Stimulated activated CD4-positive, alpha-beta T cell treated with anti-CD3 and anti-CD28 coated beads, Interleukin-15, amount 100 ng/mL, for 48 hours (primary cell): Measurements from ENCODE around the gene NEDD4L.
"Not testable (repeated sequence)": the region's sequence is repeated elsewhere in the genome, so short reads cannot be mapped to it uniquely, and the experiment has no call there.

Source experiments
- DNase-seq, 2 donors: peaks; one replicate each; pipeline ENCODE4 v3.0.0-alpha.2; 2020; ENCODE audit warnings: low read depth in 2 of 2

Gene NEDD4L

DNA sequence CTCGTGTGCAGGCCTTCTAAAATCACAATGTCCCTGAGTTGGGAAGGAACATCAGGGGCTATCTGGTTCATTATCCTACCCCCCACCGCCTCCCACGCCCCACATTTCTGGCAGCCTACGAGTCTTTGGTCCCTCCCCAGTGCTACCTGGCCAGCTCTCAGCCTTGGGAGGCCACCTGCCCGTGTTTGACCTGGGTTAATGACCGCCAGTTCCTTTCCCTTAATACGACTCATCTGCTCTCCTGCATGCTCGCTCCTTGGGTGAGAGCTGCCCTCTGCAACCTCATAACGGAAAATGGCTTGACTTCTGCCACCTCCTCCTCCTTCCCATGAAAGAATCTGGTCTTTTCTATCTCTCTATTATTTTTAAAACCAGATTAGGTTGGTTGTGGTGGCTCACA is 112.5 kb downstream of the NEDD4L start:
- DNase-seq: no peak

DNA sequence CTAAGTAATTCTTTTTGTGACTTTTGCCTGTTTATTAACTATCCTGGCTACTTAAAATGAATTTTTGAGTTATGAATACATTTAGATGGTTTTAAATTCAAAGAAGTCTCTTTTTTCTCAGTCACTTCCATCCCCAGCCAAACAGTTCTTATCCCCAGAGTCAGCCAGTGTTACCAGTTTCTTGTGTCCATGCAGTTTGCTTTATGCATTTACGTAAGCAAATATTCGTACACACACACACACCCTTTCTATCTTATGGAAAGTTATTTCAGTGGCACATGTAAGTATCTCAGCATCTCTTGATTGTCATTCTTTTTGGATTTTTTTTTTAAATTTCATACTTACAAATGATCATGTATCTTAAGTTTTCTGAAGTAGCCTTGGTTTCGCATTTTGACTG is 113.2 kb downstream of the NEDD4L start:
- DNase-seq: no peak

DNA sequence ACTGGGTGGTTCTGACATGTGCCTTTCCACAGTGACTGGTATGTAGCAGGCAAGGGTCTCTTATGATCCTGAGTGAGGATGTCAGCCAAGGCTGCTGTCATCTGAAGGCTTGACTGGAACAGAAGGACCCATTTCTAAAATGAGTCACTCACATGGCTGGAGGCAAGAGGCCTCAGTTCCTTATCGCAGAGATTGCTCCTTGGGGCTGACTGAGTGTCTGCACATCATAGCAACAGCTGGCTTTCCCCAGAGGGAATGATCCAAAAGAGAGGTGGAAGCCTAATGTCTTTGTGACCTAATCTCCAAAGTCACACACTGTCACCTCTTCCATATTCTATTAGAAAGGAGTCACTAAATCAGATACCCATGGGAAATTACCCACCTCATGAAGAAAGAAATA is 114.0 kb downstream of the NEDD4L start:
- no peak for DNase-seq

DNA sequence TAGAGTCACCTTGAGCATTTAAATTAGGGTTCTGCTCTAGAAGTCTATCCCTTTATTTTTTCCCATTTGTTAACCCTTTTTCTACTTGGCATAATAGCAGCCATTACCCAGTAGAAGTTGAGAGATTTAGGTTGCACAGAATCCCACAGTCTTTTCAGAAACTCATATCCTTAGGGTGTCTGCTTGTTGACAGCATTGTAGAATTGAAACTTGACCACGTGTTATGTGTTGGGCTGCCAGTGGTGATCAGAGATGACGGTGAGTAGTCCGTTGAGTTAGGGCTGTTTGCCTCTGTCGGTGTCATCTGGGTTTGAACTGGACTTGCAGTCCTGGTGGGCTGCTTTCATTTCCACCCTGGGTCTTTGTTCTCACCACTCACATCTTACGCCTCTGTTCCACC is 114.4 kb downstream of the NEDD4L start:
- DNase-seq: no peak

DNA sequence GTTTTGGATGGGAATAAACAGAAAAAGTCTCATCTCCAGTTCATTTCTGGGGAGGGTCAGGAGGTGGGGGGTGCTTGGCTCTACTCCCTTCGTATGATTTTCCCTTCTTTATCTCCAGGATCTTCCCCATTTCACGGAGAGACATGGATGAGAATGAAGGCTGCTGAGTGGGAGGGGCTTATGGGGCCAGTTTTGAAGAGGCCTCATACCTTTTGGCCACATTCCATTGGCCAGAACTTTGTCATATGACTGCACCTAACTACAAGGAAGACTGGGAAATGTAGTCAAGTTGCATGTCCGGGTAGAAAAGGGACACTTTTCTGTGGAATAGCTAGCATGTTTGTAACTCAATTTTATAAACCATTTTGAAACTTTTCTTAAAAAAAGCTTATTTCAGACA is 117.6 kb downstream of the NEDD4L start:
- DNase-seq: no peak

DNA sequence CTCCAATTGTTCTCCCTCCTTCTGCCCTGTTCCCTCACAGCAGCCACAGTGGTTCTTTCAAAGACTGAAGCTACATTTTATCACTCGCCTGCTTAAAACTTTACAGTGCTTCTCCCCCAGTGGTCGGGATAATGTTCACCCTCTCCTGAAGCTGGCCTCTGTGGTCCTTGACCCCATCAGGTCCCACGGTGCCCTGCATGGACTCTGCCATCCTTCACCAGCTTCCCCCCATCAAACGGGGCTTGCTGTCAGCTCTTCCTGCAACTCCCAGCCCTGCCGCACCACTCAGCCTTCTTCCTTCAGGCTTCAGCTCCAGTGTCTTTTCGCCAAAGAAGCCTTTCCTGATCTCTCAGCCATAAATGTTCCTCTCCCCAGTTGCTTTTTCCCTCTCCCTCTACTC is 118.1 kb downstream of the NEDD4L start:
- DNase-seq: no peak

DNA sequence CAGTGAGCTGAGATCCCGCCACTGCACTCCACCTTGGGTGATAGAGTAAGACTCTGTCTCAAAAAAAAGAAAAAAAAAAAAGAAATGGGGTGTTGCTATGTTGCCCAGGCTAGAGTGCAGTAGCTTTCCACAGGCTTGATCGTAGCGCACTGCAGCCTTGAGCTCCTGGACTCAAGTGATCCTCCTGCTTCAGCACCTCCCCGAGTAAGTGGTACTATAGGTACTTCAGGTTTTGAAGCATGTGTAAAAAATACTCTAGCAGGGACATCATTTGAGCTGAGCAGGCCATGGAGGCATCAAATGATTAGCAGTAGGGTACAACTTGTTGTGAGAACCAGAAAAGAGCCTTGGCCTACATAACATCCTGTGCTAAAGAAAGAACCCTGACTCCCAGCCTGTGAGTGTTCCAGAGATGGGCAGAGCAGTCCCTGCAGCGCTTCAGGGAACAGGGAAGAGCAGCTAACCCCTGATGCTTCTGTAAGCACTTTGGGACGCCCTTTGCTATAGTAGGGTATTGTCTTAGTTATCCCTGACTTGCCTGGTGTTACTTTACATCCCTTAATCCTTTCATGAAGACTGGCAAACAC is 119.1 kb downstream of the NEDD4L start:
- no peak for DNase-seq

DNA sequence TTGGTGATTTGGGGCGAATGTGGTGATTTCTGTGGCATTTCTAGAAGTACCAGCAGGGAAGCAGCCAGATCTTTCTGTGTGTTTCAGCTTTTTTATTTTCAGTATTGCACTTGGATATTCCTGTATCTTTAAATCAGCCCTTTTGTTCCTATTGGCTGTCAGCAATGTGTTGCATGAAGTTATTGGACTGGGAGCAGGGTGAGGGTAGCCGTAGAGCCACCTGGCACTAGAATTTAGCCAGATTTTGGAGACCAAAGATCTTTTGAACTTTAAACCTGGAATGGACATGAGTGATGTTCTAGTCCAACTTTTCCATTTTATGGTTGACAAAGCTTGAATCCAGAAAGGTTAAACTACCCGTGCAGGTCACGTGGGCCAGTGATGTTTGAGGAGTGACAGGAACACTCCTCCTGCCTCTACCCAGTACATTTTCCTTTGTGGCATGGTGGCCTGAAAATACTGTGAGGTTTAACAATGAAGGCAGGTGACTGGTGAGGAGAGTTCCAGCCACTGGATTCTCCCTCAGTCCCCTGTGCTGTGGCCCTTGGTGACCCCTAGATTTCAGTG is 122.3 kb downstream of the NEDD4L start:
- no peak for DNase-seq

DNA sequence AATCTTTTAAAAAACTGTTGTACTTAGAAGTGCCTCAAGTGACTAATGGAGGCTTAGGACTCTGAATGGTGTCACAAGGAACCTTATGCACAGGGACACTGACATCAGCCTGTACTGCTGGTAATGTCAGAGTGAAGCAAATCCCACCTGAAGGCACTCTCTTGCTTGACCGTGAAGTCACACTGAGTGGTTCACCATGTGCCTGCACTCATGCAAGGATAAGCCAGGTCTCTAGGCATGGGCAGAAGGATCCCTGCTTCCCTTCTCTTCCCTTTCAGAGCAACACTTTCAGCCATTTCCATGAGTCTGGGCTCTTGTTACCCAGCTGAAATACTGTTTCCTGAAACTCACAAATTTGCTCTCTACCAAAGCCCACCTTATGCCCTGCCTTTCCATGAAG is 123.0 kb downstream of the NEDD4L start:
- DNase-seq: no peak

DNA sequence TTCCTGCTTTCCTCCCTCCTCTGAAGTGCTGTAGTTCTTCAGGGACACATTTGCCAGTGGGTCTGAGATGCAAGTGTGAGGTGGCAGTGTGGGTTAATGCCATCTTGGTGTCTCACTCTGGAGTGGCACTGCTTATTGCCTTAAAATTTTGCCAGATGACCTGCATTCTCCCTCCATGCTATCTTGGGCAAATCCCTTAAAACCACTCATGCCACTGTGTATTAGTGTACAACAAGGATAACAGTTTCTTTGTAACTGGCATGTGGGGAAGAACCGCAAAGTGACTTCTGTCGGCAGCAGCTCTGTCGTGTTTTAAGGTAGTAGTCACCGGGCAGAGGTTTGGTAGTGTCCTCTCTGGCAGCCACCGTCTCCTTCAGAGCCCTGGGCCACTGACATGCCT is 124.2 kb downstream of the NEDD4L start:
- DNase-seq: no peak

DNA sequence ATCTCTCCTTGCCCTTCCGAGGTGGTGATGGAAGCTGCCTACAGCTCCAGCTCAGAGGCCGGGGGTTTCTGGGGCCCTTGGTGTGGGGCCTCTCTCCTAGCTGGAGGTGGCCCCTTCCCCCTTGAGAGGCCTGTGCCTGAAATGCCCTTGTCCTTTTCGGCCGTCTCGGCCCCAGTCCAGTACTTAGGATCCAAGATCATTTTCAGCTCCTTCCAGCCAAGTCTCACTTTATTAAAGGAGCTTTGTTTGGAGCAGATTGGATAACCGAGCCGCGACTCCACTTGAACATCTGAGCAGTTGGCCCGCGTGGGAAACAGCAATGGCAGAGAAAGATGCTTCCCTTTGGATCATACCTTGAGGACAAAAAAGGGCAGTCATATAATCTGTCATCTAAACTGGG is 125.0 kb downstream of the NEDD4L start:
- no peak for DNase-seq

DNA sequence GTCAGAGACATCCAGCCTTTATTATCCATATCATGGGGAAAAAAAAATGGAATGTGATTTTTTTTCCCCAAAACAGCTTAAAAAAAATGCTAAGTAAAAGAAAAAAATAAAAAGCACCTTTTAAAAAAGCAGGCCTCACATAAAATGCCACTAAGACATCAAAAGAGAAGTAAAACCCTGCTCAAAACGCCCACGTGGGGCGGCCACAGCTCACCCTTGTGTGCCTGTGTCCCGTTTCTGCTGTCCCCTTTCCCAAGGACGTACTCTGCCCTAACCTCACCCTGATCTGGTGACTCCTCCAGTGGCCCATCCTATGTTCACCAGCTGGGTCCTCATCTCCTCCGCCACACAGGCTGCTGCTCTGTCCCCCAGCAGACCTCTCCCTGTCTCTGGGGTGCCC is 125.4 kb downstream of the NEDD4L start:
- no peak for DNase-seq

DNA sequence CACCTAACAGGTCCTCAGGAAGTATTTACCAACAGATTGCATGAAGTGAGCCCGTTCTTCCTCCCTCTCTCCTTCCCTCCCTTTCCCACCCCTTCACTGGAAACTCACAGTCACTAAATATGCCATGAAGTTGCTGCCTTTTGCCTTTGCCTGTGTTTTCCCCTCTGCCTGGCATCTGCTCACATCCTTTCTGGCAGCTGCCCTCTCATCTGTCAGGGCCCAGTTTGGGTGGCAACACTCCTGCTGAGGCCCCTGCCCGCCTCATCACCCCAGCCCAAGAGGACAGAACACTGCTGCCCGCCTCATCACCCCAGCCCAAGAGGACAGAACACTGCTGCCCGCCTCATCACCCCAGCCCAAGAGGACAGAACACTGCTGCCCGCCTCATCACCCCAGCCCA is 126.0 kb downstream of the NEDD4L start:
- not testable (repeated sequence) for DNase-seq

DNA sequence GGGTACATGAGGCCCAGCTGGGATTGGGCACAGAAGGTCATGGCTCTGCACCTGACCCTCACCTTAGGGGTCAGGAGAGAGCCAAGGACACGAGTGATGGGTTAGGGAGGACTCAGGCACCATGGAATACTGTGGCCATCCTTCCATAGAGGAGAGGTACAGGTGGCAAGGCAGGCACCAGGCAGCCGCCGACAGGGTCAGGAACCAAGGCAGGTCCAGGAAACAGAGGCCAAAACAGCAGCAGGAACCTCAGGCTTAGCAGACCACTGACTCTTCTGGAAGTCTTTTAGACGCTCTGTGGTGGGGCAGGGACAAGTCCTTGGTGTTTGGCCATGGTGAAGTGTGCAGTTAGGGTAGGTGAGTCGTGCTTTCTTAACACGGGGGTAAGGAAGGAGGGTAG is 128.0 kb downstream of the NEDD4L start:
- no peak for DNase-seq

DNA sequence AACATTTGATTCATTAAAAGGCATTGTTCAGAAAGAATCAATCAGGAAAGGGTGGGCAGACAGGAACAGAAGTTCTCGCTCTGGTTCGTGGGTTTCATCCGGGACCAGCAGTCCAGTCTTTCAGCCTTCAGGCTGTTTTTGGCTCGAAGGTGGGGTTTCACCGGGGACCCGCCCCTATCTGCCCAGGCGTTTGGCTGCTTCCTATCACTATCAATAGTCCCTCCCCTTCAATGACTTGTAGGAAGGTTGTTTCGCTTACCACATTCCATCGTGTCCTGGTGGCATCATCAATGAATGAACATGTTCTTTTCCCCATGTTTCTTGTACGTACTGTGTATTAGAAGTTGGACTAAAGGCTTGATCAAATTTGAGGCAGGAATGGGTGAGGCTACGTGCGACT is 130.3 kb downstream of the NEDD4L start:
- DNase-seq: no peak

DNA sequence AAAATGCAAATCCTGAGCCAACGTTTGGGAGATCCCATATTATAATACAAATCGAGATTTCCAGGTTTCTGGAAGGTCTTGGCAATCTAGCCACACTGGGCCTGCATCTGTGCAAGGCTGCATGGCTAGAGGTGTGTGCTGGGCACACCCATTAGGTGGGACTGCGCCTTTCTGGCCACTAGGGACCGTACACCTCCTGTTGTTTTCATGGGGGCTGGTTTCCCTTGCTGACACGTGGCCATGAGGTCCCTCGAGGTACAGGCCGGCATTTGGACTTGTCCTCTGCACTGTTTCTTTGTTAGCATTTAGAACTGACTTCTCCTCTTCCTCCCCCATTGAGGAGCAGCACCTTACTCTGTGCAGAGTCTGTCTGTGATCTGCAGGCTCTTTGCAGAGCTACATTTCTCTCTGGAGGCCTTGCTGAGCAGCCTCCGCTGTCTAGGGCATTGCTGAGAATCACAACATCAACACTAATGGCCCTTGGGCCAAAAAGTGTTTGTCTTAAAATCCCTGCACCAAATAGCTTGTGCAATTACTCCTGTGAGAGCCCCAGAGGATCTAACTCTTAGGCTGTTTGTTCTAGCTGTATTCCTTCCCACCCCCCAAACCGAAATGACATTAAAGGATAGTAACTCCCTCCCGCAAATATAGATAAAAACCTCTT is 131.2 kb downstream of the NEDD4L start:
- DNase-seq: no peak

DNA sequence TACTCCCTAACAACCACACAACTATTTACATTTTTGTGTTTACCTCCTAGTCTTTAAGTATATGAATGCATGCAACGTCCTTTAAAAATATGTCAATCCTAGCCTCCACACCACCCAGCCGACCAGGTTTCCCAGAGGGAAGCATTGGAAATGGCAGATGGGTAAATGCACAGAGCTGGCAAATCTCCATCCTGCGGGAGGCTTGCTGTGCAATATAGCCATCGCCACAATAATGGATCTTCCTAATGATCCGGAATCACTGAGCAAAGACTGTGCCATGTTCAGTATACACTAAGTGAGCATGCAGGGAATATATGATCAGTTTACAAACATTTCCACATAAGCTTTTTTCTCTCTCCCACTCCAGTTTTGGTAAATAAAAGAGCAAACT is 131.8 kb downstream of the NEDD4L start:
- DNase-seq: no peak

DNA sequence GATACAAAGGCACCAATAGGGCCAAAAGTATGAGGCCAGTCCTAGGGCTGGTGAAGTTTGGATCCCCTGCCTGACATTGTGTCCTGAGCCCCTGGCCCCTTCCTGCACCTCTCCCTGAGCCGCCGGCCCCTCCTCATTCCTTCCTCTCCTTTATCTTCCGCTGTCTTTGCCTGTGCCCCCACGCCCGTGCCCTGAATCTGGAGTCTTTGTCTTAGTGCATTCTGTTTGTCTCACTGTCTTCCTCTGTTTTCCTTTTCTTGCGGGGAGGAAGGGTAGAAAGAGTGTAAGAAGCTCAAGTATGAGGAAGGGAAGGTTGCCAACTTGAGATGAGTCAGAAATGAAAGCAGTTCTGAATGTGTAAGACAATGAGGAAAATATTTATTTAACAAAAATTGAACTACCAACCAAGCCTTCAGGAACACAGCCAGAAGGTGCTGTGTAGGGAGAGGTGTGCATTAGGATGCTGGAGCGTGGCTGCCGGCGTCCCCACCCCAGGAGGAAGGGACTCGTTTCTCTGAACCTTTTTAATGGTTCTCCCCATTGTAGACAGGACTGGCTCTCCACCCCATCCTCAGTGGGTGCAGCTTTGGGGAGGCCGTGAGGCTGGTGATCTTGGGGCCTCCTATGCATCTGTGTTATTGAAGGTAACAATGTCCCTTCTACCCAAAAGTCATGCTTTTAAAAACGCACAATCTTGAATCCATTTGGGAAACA is 133.1 kb downstream of the NEDD4L start:
- no peak for DNase-seq

DNA sequence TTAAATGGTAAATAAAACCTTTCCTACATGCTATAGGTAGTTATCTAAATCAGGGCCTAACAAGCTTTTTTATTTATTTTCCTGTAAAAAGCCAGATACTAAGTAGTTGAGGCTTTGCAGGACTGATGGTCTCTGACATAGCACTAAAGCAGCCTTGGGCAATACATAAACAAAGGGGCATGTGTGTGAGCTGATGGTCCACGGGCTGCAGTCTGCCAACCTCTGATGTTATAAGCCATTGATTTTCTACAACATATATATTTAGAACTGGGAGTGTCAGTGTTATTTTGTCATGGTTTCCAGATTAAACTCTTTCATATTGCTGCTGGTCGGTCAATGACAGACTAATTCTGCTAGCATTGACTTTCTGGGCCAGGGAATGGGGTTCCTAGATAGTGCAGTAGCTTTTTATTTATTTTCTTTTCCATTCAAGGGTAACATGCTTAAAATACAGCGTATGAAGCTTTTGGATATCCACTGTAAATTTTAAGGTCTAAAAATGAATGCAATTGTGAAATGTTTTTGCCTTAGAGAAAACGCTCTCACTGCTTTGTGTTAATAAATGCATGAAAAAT is 134.0 kb downstream of the NEDD4L start:
- no peak for DNase-seq

DNA sequence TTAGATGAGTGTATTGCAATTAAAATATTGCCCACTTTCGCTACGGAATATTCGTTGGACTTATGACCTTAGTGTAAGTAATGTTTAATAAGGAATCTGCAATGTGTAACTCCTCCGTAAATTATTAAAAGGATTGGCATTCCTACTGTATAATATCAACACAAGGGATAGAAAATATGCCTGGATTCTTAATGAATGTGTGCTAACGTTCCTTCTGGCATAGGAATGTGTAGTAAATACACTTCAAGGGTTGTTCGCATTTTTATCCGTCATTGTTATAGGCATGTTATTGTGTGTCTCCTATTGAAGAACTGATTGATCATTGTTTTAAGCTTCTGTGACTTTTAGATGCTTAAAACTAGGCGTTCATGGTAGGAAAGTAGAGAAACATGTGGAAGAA is 134.5 kb downstream of the NEDD4L start:
- DNase-seq: no peak

DNA sequence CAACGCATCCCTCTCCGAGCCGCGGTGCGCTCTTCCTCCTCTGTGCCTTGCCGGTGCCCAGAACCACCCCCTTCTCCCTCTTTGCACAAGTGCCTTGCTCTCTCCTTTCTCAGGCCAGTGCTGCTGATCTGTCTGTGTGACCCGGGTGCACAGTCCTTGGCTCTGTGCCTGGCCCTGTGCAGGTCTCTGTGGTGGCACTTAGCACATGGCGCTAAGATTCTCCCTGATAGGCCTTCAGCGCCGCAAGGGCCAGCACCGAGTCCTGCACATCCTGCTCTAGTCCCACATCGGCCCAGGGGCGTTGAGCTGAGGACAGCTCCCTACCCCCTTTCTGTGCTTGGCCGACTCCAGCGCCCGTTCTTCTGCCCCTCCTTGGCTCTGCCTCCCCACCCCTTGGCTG is 136.1 kb downstream of the NEDD4L start:
- DNase-seq: no peak

DNA sequence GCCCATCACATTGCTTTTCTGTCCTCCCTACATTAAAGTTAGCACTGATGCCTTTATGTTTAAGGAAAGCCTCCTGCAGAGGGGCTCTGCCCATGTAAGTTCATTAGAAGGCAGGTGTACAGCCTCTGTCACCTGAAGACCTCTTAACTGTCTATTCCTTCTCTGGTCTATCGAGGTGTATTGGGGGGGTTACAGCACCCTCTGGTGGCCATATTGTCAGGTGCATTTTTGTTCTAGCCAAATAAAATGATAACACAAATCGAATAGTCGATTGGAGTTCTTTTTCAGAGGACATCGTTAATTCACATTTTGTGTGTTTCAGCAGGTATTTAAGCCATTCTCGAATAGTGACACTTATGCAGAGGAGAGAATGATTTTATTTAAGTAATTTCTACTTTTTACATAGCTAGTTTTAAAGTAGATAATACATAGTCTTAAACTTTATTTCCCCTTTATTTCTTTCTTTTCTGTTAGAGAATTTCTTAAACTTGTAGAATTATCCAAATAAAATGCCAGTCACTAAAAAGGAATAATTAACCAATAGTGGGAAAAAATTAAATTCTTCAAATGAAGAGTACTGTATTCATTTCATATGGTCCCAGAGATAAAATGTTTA is 136.8 kb downstream of the NEDD4L start:
- DNase-seq: peak; percentile 13 to 40
